ENCODE data around the gene DLG2. TPM values are rescaled to one million over a fixed set of nuclear protein-coding genes. Genes with fewer than 3 reads are reported as not detected.

Gene DLG2
- total RNA-seq, 1 experiment from 2014 or later: 0.20 TPM

- no peak for DNase-seq (ENCODE audit: low read depth)
- in situ Hi-C loops (cut with HindIII; ENCODE audit: low pct_unique_long_range_greater_than_20kb, low sequenced_read_pairs): no loop called here
Observed at GRCh38 chr11:85517272-85517671, 109.9 kb downstream of the DLG2 start.

DNA sequence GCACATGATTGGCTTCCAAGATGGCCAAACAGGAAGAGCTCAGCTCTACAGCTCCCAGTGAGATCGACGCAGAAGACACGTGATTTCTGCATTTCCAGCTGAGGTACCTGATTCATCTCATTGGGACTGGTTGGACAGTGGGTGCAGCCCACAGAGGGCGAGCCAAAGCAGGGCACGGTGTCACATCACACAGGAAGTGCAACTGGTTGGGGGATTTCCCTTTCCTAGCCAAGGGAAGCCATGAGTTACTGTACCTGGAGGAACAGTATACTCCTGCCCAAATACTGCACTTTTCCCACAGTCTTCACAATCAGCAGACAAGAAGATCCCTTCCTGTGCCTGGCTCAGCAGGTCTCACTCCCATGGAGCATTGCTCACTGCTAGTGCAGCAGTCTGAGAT lies 131.2 kb downstream of the DLG2 start:
- in situ Hi-C loops (cut with HindIII; ENCODE audit: low pct_unique_long_range_greater_than_20kb, low sequenced_read_pairs): no loop called here

DNA sequence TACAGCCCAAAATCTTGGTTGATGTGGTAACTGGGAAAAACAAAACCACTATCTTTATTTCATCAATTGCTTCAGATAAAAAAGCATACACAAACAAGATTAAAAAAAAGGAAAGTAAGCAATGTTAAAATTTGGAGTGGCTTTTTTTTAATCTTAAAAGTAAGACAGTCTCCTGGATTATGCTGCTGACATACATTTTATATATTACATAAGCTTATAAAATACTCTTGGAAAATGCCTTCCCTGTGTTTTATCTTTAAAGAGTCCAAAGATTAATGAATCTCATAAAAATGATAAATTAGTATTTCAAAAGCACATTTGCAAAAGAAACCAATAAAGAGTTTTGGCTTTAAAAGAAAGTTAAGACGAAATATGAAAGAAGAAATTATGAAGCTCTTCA lies 132.7 kb downstream of the DLG2 start:
- in situ Hi-C loops (cut with HindIII; ENCODE audit: low pct_unique_long_range_greater_than_20kb, low sequenced_read_pairs): no loop called here
- no peak for DNase-seq (ENCODE audit: low read depth)

More for the DNA sequence above, 131.2 kb downstream of the DLG2 start:
- DNase-seq (ENCODE audit: low read depth): no peak

DNA sequence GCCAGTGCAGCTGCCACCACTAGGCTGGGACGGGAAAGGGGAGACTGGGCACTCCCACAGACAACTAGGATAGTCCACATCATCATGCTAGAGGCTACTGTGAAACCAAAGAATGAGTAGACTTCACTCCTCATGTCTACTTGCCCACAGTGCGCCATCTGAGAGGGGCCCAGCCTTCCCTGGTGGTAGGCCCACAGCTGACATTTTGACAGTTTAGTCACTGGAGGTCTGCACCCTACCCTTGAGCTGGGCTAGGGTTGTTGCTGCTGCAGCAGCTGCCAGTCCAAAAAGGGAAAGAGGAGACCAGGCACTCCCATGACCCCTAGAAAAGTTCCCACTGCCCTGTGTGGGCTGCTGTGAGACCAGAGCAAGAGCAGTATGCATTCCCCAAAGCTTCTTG lies 141.2 kb downstream of the DLG2 start:
- no peak for DNase-seq (ENCODE audit: low read depth)
- in situ Hi-C loops (cut with HindIII; ENCODE audit: low pct_unique_long_range_greater_than_20kb, low sequenced_read_pairs): no loop called here

DNA sequence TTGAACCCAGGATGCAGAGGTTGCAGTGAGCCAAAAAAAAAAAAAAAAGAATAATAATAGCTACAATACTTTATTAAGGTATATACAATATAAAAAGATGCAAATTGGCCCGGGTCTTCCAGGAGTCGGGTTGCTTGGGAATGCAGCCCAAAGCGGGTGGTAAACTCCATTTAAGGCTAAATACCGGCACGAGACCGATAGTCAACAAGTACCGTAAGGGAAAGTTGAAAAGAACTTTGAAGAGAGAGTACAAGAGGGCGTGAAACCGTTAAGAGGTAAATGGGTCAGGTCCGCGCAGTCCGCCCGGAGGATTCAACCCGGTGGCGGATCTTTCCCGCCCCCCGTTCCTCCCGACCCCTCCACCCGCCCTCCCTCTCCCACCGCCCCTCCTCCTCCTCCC lies 143.3 kb downstream of the DLG2 start:
- in situ Hi-C loops (cut with HindIII; ENCODE audit: low pct_unique_long_range_greater_than_20kb, low sequenced_read_pairs): no loop called here

GRCh38 chr11:85481862-85482261 lies 145.3 kb downstream of the DLG2 start:
- DNase-seq (ENCODE audit: low read depth): no peak
- in situ Hi-C loops (cut with HindIII; ENCODE audit: low pct_unique_long_range_greater_than_20kb, low sequenced_read_pairs): no loop called here

More for the DNA sequence above, 143.3 kb downstream of the DLG2 start:
- no peak for DNase-seq (ENCODE audit: low read depth)

- DNase-seq (ENCODE audit: low read depth): no peak
- in situ Hi-C loops (cut with HindIII; ENCODE audit: low pct_unique_long_range_greater_than_20kb, low sequenced_read_pairs): no loop called here
Observed at GRCh38 chr11:85475660-85476517, 151.3 kb downstream of the DLG2 start.

- no peak for DNase-seq (ENCODE audit: low read depth)
- in situ Hi-C loops (cut with HindIII; ENCODE audit: low pct_unique_long_range_greater_than_20kb, low sequenced_read_pairs): no loop called here
Observed at GRCh38 chr11:85472953-85473352, 154.2 kb downstream of the DLG2 start.

DNA sequence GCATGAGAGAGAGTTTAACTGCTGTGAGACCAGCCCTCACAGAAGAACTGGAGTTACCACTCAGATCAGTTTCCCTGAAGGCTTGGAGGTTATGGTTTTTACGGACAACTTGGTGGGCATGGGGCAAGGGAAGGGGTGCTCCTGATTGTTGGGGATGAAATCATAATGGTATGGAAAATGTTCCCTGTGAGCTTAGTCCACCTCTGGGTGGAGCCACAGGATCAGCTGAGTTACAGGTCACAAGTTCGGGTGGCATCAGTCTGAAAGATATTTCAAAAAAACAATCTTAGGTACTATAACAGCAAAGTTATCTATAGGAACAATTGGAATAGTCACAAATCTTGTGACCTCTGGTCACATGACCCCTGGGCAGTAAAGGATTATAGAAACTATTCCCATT lies 162.9 kb downstream of the DLG2 start:
- DNase-seq (ENCODE audit: low read depth): no peak
- in situ Hi-C loops (cut with HindIII; ENCODE audit: low pct_unique_long_range_greater_than_20kb, low sequenced_read_pairs): no loop called here

DNA sequence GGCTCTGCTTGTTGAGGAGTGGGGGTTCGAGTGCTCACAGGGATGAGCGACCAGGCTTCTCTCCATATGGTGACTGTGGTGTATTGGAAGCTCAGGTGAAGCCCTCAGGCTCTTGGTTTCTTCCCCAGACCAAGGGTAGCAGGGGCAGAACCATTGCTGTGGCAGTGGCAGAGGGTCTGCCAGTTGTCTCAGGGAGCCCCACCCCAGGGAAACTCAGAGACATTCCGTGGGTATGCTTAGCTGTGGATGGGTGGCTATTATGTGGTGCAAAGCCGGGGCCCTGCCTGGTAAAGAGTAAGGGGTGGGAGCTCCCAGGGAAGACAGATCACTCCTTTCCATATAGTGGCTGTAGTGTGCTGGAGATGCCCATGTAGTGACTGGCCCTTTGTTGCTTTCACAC lies 167.8 kb downstream of the DLG2 start:
- DNase-seq (ENCODE audit: low read depth): no peak
- in situ Hi-C loops (cut with HindIII; ENCODE audit: low pct_unique_long_range_greater_than_20kb, low sequenced_read_pairs): no loop called here

GRCh38 chr11:85444479-85444878 lies 182.7 kb downstream of the DLG2 start:
- in situ Hi-C loops (cut with HindIII; ENCODE audit: low pct_unique_long_range_greater_than_20kb, low sequenced_read_pairs): no loop called here
- DNase-seq (ENCODE audit: low read depth): no peak

GRCh38 chr11:85440273-85440672 lies 186.9 kb downstream of the DLG2 start:
- no peak for DNase-seq (ENCODE audit: low read depth)
- in situ Hi-C loops (cut with HindIII; ENCODE audit: low pct_unique_long_range_greater_than_20kb, low sequenced_read_pairs): no loop called here

GRCh38 chr11:85438328-85438727 lies 188.8 kb downstream of the DLG2 start:
- DNase-seq (ENCODE audit: low read depth): no peak
- in situ Hi-C loops (cut with HindIII; ENCODE audit: low pct_unique_long_range_greater_than_20kb, low sequenced_read_pairs): no loop called here

DNA sequence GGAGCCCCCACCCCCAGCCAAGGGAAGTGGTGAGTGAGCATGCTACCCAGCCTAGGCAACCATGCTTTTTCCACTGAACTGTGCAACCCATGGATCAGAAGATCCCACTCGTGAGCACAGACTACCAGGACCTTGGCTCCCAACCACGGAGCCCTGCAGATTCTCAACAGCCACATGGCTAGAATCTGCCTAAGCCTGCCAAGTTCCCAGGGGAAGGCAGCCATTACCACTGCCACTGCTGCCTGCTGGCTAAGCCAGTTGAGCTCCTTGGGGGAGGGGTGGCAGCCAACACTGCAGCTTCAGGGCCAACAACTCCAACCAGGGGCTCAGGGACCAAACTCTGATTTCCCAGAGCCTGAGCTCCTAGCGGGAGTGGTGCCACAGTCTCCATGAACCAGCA lies 195.8 kb downstream of the DLG2 start:
- in situ Hi-C loops (cut with HindIII; ENCODE audit: low pct_unique_long_range_greater_than_20kb, low sequenced_read_pairs): no loop called here
- no peak for DNase-seq (ENCODE audit: low read depth)

- in situ Hi-C loops (cut with HindIII; ENCODE audit: low pct_unique_long_range_greater_than_20kb, low sequenced_read_pairs): no loop called here
- DNase-seq (ENCODE audit: low read depth): no peak
Observed at GRCh38 chr11:85423794-85424193, 203.3 kb downstream of the DLG2 start.

DNA sequence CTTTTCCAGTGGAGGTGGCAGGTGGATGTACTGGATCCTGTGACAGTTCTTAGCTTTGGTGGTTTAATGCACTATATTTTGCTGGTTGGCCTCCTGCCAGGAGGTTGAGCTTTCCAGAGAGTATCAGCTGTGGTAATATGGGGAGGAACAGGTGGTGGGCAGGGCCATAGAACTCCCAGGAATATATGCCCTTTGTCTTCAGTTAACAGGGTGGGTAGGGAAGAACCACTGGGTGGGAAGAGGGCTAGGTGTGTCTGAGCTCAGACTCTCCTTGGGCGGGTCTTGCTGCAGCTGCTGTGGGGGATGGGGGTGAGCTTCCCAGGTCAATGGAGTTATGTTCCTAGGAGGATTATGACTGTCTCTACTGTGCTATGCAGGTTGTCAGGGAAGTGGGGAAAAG lies 203.8 kb downstream of the DLG2 start:
- in situ Hi-C loops (cut with HindIII; ENCODE audit: low pct_unique_long_range_greater_than_20kb, low sequenced_read_pairs): no loop called here
- DNase-seq (ENCODE audit: low read depth): no peak

- in situ Hi-C loops (cut with HindIII; ENCODE audit: low pct_unique_long_range_greater_than_20kb, low sequenced_read_pairs): no loop called here
- no peak for DNase-seq (ENCODE audit: low read depth)
Observed at GRCh38 chr11:85414175-85414574, 213.0 kb downstream of the DLG2 start.

DNA sequence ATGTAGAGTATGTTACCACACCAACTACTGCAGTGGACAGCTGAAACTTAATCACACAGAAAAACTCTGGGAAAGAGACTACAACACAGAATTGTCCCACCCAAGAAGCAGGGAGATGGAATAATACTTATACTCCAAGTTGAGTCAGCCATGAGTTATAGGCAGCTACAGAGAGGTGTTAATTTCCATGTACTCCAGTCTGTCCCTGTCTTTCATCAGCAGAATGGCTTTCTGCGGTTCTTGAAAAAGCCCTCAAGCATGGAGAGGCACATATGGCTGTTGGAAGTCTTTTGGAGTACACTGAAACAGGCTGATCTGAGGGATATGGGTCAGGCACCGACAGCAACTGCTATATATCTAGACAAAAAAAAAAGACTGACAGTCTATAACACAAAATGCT lies 219.5 kb downstream of the DLG2 start:
- DNase-seq (ENCODE audit: low read depth): no peak
- in situ Hi-C loops (cut with HindIII; ENCODE audit: low pct_unique_long_range_greater_than_20kb, low sequenced_read_pairs): no loop called here

- no peak for DNase-seq (ENCODE audit: low read depth)
- in situ Hi-C loops (cut with HindIII; ENCODE audit: low pct_unique_long_range_greater_than_20kb, low sequenced_read_pairs): no loop called here
Observed at GRCh38 chr11:85406841-85407240, 220.3 kb downstream of the DLG2 start.

DNA sequence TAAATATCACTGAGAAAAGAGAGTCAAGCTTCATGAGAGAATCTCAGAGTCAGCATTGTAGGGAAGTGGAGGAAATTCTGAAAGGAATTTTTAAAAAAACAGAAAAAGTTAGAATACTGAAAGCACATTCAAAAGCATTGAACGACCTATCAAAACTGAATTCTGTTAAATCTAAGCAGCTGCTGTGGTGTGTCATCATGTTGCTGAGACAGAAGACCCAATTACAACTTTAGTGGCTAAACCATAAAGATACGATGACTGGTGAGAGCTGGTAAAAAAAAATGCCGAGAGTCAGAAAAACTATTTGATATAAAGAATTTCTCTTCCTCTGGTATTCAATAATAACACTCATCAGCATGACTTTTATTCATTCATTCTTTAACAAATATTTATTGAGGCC lies 220.8 kb downstream of the DLG2 start:
- DNase-seq (ENCODE audit: low read depth): no peak
- in situ Hi-C loops (cut with HindIII; ENCODE audit: low pct_unique_long_range_greater_than_20kb, low sequenced_read_pairs): no loop called here
